ENCODE data around the gene CDC42BPA.
"Not testable (repeated sequence)": the region's sequence is repeated elsewhere in the genome, so short reads cannot be mapped to it uniquely, and the experiment has no call there.

The CDC42BPA gene

DNA sequence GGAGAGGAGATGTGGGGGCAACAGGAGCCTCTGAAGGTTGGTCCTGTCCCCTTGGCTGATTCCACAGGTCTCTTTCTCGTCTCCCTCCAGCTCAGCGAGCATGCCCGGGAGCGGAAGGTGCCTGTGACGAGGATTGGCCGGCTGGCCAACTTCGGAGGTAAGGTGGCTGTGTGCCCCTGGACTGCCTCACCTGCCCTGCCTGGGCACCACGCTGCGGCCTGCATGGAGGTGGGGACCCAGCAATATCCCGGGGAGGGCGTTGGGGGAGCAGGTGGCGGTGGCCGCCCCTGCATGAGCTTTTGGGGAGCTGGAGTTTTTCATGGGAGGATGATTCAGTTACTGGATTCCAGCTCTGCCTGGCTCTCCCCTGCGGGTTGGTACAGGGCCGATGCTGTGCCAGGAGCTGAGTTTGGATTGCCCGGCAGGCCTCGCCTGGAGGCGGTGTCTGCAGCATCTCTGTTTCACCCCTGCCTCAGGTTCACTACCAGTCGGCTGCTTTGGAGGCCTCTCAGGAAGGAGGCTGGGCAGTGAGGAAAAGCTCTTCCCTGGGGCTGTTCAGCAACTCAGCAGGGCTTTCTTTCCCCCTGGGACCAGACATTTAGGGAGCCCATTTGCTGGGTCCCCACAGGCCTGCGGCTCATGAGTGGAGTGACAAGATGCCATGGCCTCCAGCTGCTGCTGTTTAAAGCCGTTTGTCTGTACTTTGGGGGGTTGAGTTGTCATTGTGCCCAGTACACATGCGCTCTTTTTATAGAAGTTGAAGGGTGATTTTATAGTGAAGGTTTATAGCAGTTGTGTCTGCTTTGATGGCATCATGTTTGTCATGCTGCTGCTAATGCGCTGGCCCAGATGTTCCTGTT, 352.5 kb downstream of the CDC42BPA start:
- no peak for DNase-seq (ENCODE audit: low read depth, low spot score)

GRCh38 chr1:226964611-226965486, 353.4 kb downstream of the CDC42BPA start:
- DNase-seq (ENCODE audit: low read depth, low spot score): no peak

DNA sequence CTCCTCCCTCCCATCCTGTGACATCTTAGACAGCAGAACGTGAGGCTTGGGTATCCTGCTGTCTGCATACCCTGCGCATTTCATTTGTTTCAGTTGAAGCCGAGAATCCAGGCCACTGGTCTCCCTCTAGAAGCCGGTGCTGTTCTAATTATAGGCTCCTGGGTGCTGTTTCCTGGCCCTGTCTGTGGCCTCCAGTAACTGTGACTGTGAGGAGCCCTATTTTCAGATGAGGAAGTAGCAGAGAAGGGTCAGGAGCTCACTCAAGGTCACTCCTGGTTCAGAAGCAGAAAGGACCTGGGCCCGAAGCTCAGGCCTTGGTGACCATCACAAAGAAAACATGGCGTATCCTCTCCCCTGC, 354.2 kb downstream of the CDC42BPA start:
- no peak for DNase-seq (ENCODE audit: low read depth, low spot score)

DNA sequence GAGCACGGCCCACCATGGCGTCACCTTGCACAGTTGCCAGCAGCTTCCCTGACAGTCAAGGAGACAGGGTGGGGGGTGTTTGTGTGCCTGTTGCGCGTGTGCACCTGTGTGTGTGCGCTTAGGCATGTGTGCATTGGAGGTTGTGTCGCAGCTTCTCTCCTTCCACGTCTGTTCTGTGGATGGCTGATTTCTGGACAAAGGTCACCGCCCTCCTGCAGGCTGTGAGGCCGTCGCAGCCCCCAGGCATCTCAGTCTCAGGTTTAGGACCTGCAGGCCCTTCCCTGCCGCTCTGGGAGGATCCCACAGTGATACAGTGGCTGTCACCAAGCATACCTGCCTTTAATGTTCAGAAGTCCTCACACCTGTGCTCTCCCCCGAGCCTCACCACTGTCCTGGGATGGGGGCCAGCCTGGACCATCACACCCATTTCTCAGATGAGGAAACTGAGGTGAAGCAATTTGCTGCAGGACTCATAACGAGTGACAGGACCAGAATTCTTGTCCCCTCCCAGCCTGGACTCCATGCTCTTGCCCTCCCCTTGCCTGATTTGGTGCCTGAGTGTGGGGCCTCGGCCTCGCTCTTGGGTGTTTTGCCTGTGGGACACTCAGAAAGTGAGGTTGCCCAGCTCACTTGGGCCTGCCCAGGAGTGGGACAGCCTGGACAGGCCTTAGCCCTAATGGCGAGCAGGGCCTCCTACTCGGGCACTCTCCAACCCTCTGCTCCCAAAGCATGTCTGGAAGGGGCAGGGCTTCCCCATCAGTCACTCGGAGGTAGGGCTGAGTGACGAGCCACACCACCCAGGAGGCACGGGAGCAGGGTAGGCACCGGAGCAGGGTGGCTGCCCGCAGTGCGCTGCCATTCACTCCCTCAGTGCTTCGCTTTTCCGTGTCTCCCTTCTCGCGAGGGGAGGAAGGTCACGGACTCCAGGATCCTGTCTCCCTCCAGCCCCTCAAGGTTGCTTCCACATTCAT, 355.6 kb downstream of the CDC42BPA start:
- DNase-seq (ENCODE audit: low read depth, low spot score): no peak

DNA sequence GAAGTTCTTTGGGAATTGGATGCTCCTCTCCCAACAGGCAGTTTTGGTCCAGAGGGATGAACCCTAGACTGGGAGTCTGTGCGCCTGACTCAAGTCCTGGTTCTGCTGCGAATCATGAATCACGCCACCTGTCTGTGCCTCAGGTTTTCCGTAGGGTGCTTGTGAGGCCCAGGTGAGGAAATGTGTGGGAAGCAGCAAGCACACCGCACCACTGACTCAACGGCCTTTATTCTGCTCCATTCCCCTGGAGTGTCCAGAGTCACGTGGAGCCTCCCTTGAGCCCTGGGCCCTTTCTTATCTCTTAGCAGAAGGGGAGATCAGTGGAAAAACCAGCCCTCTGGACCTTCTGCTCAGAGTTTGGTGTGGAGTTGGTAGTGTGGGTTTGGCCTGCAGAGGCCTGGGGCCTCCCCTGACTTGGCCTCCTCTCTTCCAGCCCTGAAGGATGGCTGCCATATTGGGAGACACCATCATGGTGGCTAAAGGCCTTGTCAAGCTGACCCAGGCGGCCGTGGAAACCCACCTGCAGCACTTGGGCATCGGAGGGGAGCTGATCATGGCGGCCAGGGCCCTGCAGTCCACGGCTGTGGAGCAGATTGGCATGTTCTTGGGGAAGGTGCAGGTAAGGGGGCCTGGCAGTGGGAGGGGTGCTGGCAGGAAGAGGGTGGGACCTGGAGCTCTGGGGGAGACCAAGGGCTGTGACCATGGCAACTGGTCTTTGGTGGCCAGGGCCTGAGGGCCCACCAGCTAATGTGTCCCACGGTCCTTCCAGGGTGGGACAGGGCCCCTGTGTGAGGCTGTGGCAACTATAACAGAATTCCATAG, 357.1 kb downstream of the CDC42BPA start:
- no peak for DNase-seq (ENCODE audit: low read depth, low spot score)

DNA sequence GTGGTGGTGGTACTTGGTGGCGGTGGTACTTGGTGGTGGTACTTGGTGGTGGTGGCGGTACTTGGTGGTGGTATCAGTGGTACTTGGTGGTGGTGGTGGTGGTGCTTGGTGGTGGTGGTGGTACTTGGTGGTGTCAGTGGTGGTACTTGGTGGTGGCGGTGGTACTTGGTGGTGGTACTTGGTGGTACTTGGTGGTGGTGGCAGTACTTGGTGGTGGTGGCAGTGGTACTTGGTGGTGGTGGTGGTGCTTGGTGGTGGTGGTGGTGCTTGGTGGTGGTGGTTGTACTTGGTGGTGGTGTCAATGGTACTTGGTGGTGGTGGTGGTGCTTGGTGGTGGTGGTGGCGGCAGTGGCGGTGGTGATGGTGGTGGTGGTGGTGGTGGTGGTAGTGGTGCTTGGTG, 358.0 kb downstream of the CDC42BPA start:
- no peak for DNase-seq (ENCODE audit: low read depth, low spot score)

DNA sequence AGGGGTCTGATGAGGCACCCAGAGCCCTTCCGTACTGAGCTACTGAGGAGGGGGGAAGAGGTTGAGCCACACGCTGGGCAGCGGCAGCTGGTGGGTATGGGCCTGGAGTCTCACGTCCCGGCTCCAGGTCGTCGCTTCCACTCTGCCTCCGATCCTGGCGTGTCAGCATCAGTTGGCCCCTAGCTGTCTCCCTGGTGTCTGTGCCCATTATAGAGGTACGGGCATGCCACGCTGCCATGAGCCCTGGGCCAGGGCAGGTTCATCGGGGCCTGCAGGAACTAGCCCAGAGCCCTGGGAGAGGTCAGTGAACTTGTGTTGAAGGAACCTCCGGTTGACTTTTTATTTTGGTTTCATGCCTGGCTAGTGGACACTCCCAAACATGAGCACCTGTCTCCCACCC, 360.0 kb downstream of the CDC42BPA start:
- no peak for DNase-seq (ENCODE audit: low read depth, low spot score)

- DNase-seq (ENCODE audit: low read depth, low spot score): no peak
Observed at GRCh38 chr1:226957714-226958113, 360.6 kb downstream of the CDC42BPA start.

- DNase-seq (ENCODE audit: low read depth, low spot score): no peak
Observed at GRCh38 chr1:226956942-226957713, 361.2 kb downstream of the CDC42BPA start.

DNA sequence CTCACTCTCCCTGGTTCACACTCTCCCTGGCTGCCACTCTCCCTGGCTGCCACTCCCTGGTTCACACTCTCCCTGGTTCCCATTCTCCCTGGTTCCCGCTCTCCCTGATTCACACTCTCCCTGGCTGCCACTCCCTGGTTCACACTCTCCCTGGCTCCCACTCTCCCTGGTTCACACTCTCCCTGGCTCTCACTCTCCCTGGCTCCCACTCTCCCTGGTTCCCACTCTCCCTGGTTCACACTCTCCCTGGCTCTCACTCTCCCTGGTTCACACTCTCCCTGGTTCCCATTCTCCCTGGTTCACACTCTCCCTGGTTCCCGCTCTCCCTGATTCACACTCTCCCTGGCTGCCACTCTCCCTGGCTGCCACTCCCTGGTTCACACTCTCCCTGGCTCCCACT, 362.4 kb downstream of the CDC42BPA start:
- DNase-seq (ENCODE audit: low read depth, low spot score): not testable (repeated sequence)

- DNase-seq (ENCODE audit: low read depth, low spot score): no peak
Observed at GRCh38 chr1:226954777-226955176, 363.5 kb downstream of the CDC42BPA start.

DNA sequence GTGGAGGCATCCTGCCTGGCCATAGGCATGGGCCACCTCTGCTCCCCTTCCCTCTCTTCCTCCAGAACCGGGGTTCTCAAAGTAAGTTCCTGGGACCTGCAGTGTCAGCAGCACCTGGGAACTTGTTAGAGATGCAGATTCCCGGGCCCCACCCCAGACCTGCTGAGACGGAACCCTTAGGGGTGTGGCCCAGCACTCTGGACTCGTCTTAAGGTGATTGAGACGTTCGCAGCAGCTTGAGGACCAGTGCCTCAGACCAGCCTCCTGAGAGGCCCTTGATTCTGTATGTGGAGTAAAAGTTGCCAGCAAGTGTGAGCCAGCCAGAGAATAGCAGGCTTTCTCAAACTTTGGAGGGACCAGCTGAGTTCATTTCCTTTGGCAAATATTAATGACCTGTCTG, 364.0 kb downstream of the CDC42BPA start:
- DNase-seq (ENCODE audit: low read depth, low spot score): no peak

DNA sequence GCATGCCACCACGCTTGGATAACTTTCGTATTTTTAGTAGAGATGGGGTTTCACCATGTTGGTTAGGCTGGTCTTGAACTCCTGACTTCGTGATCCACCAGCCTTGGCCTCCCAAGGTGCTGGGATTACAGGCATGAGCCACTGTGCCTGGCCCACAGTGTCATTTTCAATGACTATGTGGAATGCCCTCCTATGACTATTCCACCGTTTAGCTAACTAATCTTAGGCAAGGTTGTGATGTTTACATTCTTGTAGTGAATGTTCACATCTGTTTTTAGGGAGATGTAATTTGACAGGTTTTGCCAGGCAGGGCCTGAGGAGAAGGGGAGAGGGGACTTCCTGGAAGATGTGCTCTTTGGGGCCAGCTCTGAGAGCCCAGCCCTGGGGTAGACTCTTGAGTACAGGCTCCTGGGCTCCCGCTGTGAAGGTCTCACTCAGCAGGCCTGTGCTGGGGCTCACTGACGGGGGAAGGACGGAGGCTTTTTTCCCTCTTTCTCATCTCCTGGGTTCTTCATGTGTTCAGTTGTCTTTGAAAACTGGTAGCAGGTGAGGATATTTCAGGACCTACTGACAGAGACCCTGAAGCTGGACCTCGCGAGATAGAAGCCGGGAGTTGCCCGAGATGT, 365.0 kb downstream of the CDC42BPA start:
- no peak for DNase-seq (ENCODE audit: low read depth, low spot score)

DNA sequence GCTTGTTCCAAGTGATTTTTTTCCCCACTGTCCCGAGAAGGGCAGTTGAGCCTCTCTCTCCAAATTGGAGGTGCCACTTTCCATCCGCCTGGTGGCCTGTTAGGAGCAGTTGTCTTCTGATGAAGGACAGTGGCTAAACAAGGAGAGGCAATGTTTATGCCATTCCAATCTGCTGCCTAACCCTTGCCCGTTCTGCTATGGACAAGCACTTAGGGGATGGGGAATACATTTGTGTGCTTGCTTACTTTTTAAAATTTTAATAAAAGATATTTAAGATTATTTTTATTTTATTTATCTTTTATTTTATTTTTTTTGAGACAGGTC, 366.2 kb downstream of the CDC42BPA start:
- no peak for DNase-seq (ENCODE audit: low read depth, low spot score)

GRCh38 chr1:226951286-226952117, 366.8 kb downstream of the CDC42BPA start:
- DNase-seq (ENCODE audit: low read depth, low spot score): no peak

DNA sequence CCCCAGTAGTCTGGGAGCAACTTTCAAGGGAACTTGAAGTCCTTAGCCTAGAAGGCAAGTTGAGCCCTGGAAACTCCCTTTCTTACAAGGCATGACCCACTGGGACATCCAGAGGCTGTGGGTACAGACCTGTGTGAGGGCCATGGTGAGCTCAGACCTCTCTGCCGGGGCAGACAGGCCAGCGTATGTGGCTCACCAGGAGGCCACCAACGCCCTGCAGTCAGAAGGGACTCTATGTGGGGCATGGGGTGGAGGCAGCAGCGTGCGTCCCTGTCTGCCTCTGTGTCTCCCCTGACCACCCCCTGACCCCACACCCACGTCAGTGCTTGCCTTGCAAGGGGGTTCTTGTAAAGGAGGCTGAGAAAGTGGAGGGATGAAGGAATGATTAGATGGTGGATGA, 367.4 kb downstream of the CDC42BPA start:
- no peak for DNase-seq (ENCODE audit: low read depth, low spot score)

- no peak for DNase-seq (ENCODE audit: low read depth, low spot score)
Observed at GRCh38 chr1:226950316-226950715, 368.0 kb downstream of the CDC42BPA start.

DNA sequence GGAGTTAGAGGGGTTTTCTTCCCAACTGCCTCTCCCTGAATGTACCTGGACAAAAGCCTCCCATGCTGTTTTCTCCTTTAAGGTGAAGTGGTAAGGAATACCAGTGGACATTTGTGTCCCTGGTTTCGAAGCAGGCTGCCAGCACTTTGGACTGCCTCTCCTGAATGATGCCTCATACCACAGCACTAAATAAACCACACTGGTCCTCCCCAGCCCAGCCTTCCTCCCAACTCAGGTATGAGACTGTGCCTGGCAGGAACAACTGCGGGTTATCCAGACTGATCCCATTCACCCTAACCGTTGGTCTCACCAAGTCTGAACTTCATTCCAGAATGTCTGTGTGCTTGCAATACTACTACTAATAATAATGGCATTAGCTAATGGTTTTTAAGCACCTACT, 368.9 kb downstream of the CDC42BPA start:
- DNase-seq (ENCODE audit: low read depth, low spot score): no peak

DNA sequence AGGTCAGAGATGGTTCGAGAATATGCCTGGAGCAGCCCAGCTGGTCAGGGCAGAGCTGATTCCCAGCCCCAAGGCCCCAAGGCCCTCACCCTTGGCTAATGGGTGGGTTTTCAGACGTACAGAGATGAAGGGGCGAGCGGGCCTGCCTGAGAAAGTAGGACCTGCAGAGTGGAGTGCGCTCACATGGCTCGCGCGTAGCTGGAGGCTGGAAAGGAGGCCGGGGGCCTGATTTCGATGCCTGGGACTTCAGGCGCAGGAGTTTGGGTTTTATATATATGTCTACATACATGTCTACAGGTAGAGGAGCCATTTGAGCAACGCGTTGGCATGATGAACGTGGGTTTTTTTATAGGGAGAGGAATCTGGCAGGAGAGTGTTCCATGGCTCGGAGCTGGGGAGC, 369.3 kb downstream of the CDC42BPA start:
- DNase-seq (ENCODE audit: low read depth, low spot score): no peak

Data from brain pericyte (primary cell).